Fibroblast of pulmonary artery (primary cell): ENCODE results near the gene PPP1R7.

Experiments used
- DNase-seq: peaks from one replicate; pipeline ENCODE4 v3.0.0-alpha.2; 2010; ENCODE audit warnings: low read depth
- H3K4me3 ChIP-seq: replicated peaks from 2 replicates; pipeline ENCODE4 v1.5.1; 2011; ENCODE audit warnings: low read depth, mild to moderate bottlenecking, control low read depth, low read length, moderate library complexity
- CTCF ChIP-seq: IDR thresholded peaks from 2 replicates; pipeline ENCODE4 v1.5.1; 2011; ENCODE audit warnings: mild to moderate bottlenecking, control low read depth, low read length, inconsistent platforms; ENCODE audit errors: missing control alignments

PPP1R7 gene

GRCh38 chr2:241228081-241228859, 78.0 kb downstream of the PPP1R7 start:
- no peak overlapping the region for H3K4me3 ChIP-seq
- no peak for DNase-seq
- TF ChIP-seq CTCF, result no peak

GRCh38 chr2:241228860-241229516, 78.7 kb downstream of the PPP1R7 start:
- no peak for TF ChIP-seq CTCF
- no peak overlapping the region for H3K4me3 ChIP-seq
- no peak for DNase-seq

- H3K4me3 ChIP-seq, result no peak overlapping the region
- no peak for DNase-seq
- no peak for TF ChIP-seq CTCF
Observed at GRCh38 chr2:241229563-241230401, 79.5 kb downstream of the PPP1R7 start.

GRCh38 chr2:241230435-241230834, 80.2 kb downstream of the PPP1R7 start:
- DNase-seq, result no peak
- no peak for TF ChIP-seq CTCF
- H3K4me3 ChIP-seq, result no peak overlapping the region

- no peak for TF ChIP-seq CTCF
- no peak overlapping the region for H3K4me3 ChIP-seq
- no peak for DNase-seq
Observed at GRCh38 chr2:241232736-241233575, 82.7 kb downstream of the PPP1R7 start.
